Measurements from ENCODE around the gene IER2. TPM values are rescaled to one million over a fixed set of nuclear protein-coding genes. Genes with fewer than 3 reads are reported as not detected.
"Not testable (repeated sequence)": the region's sequence is repeated elsewhere in the genome, so short reads cannot be mapped to it uniquely, and the experiment has no call there.

The IER2 gene
- total RNA-seq, 2 experiments from 2014 or later = 120 to 123 TPM

DNA sequence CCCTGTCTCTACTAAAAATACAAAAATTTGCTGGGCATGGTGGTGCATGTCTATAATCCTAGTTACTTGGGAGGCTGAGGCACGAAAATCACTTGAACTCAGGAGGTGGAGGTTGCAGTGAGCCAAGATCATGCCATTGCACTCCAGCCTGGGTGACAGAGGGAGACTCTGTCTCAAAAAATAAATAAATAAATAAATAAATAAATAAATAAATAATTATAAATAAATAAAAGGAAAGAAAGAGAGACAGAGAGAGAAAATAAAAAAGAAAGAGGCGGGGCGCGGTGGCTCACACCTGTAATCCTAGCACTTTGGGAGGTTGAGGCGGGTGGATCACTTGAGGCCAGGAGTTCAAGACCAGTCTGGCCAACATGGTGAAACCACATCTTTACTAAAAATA lies 27.4 kb downstream of the IER2 start:
- H3K27ac Mint-ChIP-seq; H3K9me3 Mint-ChIP-seq; H3K4me3 Mint-ChIP-seq; H3K36me3 Mint-ChIP-seq (ENCODE audit: low read depth); intact Hi-C loops (cut with micrococcal nuclease); H3K27me3 Mint-ChIP-seq (ENCODE audit: low read depth); DNase-seq; CTCF ChIA-PET: not testable (repeated sequence)
- peaks cover 40% of the 10 kb centered on the region for H3K4me1 Mint-ChIP-seq (ENCODE audit: low read depth)

DNA sequence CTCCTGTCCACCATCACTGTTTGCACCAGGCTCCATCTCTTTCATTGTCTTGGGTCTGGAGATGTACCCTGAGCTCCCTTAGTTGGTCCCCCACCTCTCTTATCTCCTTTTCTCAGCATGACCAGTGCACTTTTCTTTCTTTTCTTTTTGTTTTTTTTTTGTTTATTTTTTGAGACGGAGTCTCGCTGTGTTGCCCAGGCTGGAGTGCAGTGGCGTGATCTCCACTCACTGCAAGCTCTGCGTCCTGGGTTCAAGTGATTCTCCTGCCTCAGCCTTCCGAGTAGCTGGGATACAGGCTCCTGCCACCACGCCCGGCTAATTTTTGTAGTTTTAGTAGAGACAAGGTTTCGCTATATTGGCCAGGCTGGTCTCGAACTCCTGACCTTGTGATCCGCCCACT lies 28.1 kb downstream of the IER2 start:
- H3K4me3 Mint-ChIP-seq; intact Hi-C loops (cut with micrococcal nuclease); H3K27me3 Mint-ChIP-seq (ENCODE audit: low read depth); H3K27ac Mint-ChIP-seq; CTCF ChIA-PET; H3K36me3 Mint-ChIP-seq (ENCODE audit: low read depth); DNase-seq; H3K9me3 Mint-ChIP-seq: not testable (repeated sequence)
- H3K4me1 Mint-ChIP-seq (ENCODE audit: low read depth) = peaks cover 33% of the 10 kb centered on the region

DNA sequence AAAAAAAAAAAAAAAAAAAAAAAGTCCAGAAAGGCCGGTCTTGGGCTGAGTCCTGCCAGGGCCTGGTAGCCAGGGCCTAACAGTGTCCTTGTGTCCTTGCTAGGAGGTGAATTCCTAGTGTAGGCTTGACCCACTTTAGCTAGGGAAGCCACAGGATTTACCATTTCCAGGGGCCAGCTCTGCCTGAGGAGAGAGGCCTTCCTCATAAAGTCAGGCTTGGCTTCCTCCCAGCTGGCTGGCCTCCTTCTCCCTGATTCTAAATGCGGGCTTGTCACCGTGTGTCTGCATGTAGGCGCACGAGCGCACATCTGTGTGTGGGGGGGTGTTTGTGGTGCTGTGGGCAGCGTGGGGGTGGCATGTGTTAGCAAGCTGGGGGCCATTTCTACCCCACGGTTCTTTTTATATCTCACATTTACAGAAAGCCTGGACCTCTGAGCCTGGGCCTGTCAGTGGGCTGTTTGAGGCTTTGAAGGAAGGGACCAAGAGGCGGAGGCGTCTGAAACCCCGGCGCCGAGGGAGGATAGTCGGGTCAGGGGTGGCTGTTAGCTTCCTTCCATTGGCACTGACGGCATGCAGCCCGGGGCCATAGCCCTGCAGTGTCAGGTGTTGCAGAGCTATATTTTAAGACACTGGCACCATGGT lies 31.7 kb downstream of the IER2 start:
- H3K27me3 Mint-ChIP-seq (ENCODE audit: low read depth) = no peaks in the 10 kb centered on the region
- H3K4me1 Mint-ChIP-seq (ENCODE audit: low read depth) = peaks cover 28% of the 10 kb centered on the region
- DNase-seq = peak; percentile 36
- H3K4me3 Mint-ChIP-seq = no peak overlapping the region
- H3K36me3 Mint-ChIP-seq (ENCODE audit: low read depth) = no peaks in the 10 kb centered on the region
- no peaks in the 10 kb centered on the region for H3K9me3 Mint-ChIP-seq
- CTCF ChIA-PET = interaction anchor here (1.4 to 3.2 kb wide), 3 partner anchors 12 to 216 kb away, joined by 3 to 23 read pairs (median 5); no protein-coding TSS in a partner anchor
- peak overlapping the region; percentile 53 for H3K27ac Mint-ChIP-seq
- intact Hi-C loops (cut with micrococcal nuclease) = no loop called here

DNA sequence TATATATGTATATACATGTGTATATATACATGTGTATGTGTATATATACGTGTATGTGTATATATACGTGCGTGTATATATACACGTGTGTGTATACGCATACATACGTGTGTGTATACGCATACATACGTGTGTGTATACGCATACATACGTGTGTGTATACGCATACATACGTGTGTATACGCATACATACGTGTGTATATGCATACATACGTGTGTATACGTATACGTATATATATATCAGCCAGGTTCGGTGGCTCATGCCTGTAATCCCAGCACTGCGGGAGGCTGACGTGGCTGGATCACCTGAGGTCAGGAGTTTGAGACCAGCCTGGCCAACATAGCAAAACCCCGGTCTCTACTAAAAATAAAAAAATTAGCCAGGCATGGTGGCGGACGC lies 34.7 kb downstream of the IER2 start:
- H3K36me3 Mint-ChIP-seq (ENCODE audit: low read depth); H3K4me3 Mint-ChIP-seq; H3K9me3 Mint-ChIP-seq; intact Hi-C loops (cut with micrococcal nuclease); H3K27me3 Mint-ChIP-seq (ENCODE audit: low read depth); H3K27ac Mint-ChIP-seq; DNase-seq: not testable (repeated sequence)
- peaks cover 38% of the 10 kb centered on the region for H3K4me1 Mint-ChIP-seq (ENCODE audit: low read depth)
- CTCF ChIA-PET = interaction anchor here (1.3 to 1.7 kb wide), 2 partner anchors 11 to 30 kb away, joined by 3 to 9 read pairs; no protein-coding TSS in a partner anchor

DNA sequence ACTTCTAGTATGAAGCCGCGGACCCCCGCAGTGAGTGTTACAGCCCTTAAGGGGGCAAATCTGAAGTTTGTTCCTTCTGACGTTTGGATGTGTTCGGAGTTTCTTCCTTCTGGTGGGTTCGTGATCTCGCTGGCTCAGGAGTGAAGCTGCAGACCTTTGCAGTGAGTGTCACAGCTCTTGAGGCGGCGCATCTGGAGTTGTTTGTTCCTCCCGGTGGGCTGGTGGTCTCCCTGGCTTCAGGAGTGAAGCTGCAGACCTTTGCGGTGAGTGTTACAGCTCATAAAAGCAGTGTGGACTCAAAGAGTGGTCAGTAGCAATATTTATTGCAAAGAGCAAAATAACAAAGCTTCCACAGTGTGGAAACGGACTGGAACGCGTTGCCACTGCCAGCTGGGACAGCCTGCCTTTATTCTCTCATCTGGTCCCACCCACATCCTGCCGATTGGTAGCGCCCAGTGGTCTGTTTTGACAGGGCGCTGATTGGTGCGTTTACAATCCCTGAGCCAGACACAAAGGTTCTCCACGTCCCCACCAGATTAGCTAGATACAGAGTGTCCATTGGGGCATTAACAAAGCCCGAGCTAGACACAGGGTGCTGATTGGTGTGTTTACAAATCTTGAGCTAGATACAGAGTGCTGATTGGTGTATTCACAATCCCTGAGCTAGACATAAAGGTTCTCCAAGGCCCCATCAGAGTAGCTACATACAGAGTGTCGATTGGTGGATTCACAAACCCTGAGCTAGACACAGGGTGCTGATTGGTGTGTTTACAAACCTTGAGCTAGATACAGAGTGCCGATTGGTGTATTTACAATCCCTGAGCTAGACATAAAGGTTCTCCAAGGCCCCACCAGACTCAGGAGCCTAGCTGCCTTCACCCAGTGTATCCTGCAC lies 35.8 kb downstream of the IER2 start:
- intact Hi-C loops (cut with micrococcal nuclease); H3K36me3 Mint-ChIP-seq (ENCODE audit: low read depth); H3K27ac Mint-ChIP-seq; H3K27me3 Mint-ChIP-seq (ENCODE audit: low read depth); DNase-seq; H3K9me3 Mint-ChIP-seq; H3K4me3 Mint-ChIP-seq: not testable (repeated sequence)
- peaks cover 30% of the 10 kb centered on the region for H3K4me1 Mint-ChIP-seq (ENCODE audit: low read depth)
- CTCF ChIA-PET = interaction anchor here (0.5 to 1.7 kb wide), 4 partner anchors 8 to 303 kb away, joined by 3 to 9 read pairs (median 4); no protein-coding TSS in a partner anchor

DNA sequence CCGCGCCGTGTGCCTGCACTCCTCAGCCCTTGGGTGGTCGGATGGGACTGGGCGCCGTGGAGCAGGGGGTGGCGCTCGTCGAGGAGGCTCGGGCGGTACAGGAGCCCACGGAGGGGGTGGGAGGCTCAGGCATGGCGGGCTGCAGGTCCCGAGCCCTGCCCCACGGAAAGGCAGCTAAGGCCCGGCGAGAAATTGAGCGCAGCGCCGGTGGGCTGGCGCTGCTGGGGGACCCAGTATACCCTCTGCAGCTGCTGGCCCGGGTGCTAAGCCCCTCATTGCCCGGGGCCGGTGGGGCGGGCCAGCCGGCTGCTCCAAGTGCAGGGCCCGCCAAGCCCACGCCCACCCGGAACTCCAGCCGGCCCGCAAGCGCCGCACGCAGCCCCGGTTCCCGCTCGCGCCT lies 36.5 kb downstream of the IER2 start:
- intact Hi-C loops (cut with micrococcal nuclease); H3K9me3 Mint-ChIP-seq: not testable (repeated sequence)

DNA sequence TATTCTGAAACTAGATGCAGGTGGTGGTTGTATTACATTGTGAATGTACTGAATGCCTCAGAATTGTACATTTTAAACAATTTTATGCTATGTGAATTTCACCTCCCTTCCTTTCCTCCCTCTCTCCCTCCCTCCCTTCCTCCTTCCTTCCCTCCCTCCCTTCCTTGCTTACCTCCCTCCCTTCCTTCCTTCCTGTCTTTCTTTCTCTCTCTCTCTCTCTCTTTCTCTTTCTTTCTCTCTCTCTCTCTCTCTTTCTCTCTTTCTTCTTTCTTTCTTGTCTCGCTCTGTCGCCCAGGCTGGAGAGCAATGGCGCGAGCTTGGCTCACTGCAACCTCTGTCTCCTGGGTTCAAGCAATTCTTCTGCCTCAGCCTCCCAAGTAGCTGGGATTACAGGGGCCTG lies 37.2 kb downstream of the IER2 start:
- no peak for DNase-seq
- CTCF ChIA-PET = interaction anchor here (0.7 kb wide), 1 partner anchor 7 kb away, joined by 3 read pairs; no protein-coding TSS in a partner anchor
- intact Hi-C loops (cut with micrococcal nuclease) = no loop called here
- Mint-ChIP-seq H3K27ac (no peak overlapping the region), H3K36me3 (ENCODE audit: low read depth) (no peaks in the 10 kb centered on the region), H3K27me3 (ENCODE audit: low read depth) (no peaks in the 10 kb centered on the region), H3K9me3 (no peaks in the 10 kb centered on the region), H3K4me3 (no peak overlapping the region), H3K4me1 (ENCODE audit: low read depth) (peaks cover 27% of the 10 kb centered on the region)

More for the DNA sequence above, 36.5 kb downstream of the IER2 start:
- not testable (repeated sequence) for H3K27me3 Mint-ChIP-seq (ENCODE audit: low read depth); H3K4me3 Mint-ChIP-seq; DNase-seq; H3K27ac Mint-ChIP-seq; H3K36me3 Mint-ChIP-seq (ENCODE audit: low read depth)
- CTCF ChIA-PET = interaction anchor here (0.6 to 1.7 kb wide), 3 partner anchors 8 to 31 kb away, joined by 3 to 9 read pairs (median 3); no protein-coding TSS in a partner anchor
- peaks cover 33% of the 10 kb centered on the region for H3K4me1 Mint-ChIP-seq (ENCODE audit: low read depth)

DNA sequence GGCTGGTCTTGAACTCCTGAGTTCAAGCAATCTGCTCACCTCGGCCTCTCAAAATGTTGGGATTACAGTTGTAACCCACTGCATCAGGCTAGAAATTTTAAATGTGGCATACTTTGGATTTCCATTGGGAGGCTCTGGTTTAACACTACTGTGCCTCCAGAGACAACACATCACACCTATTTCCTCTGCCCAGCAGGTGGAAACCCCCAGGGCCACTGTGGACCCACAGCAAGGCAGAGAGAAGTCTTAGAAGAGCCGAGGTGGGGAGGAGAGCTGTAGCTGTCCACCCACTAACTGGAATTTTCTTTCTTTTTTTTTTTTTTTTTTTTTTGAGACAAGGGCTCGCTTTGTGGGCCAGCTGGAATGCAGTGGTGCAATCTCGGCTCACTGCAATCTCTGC lies 39.4 kb downstream of the IER2 start:
- H3K9me3 Mint-ChIP-seq = no peaks in the 10 kb centered on the region
- intact Hi-C loops (cut with micrococcal nuclease) = no loop called here
- no peak for DNase-seq
- no peak overlapping the region for H3K4me3 Mint-ChIP-seq
- no peak overlapping the region for H3K27ac Mint-ChIP-seq
- H3K36me3 Mint-ChIP-seq (ENCODE audit: low read depth) = no peaks in the 10 kb centered on the region
- peaks cover 36% of the 10 kb centered on the region for H3K4me1 Mint-ChIP-seq (ENCODE audit: low read depth)
- CTCF ChIA-PET = interaction anchor here (0.7 to 1.2 kb wide), 4 partner anchors 20 to 73 kb away, joined by 3 to 7 read pairs (median 4); no protein-coding TSS in a partner anchor
- H3K27me3 Mint-ChIP-seq (ENCODE audit: low read depth) = no peaks in the 10 kb centered on the region

DNA sequence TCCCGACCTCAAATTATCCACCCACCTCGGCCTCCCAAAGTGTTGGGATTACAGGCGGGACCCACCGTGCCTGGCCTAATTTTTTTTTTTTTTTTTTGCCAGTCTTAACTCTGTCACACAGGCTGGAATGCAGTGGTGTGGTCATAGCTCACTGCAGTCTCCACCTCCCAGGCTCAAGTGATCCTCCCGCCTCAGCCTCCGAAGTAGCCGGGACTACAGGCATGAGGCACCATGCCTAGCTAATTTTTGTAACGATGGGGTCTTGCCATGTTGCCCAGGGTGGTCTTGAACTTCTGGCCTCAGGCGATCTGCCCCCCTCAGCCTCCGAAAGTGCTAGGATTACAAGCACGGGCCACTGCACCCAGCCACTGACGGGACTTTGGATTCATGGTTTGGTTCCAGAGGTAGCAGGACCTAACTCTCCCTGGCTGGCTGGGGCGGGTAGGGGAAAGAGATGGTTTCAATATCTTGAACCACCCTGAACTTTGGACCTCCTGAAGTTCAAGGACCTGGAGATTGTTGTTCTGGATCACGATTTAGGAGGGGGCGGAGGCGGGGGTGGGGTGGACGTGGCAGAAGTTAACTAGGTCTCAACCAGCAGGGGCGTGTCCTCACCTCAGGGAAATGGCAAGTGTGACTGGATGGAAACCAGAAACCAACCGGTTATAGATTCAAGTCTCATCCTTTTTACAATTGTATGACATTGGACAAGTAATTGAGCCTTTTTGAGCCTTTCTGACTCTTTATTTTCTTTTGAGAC lies 40.8 kb downstream of the IER2 start:
- H3K9me3 Mint-ChIP-seq = no peaks in the 10 kb centered on the region
- intact Hi-C loops (cut with micrococcal nuclease) = loop anchor here (5.0 kb wide), 1 partner anchor 34 kb away; no protein-coding TSS in a partner anchor
- no peaks in the 10 kb centered on the region for H3K36me3 Mint-ChIP-seq (ENCODE audit: low read depth)
- no peaks in the 10 kb centered on the region for H3K27me3 Mint-ChIP-seq (ENCODE audit: low read depth)
- CTCF ChIA-PET = interaction anchor here (1.2 kb wide), 2 partner anchors 22 to 72 kb away, joined by 3 to 4 read pairs; no protein-coding TSS in a partner anchor
- H3K4me1 Mint-ChIP-seq (ENCODE audit: low read depth) = peaks cover 41% of the 10 kb centered on the region
- H3K27ac Mint-ChIP-seq = no peak overlapping the region
- no peak overlapping the region for H3K4me3 Mint-ChIP-seq
- DNase-seq = peak; percentile 54

DNA sequence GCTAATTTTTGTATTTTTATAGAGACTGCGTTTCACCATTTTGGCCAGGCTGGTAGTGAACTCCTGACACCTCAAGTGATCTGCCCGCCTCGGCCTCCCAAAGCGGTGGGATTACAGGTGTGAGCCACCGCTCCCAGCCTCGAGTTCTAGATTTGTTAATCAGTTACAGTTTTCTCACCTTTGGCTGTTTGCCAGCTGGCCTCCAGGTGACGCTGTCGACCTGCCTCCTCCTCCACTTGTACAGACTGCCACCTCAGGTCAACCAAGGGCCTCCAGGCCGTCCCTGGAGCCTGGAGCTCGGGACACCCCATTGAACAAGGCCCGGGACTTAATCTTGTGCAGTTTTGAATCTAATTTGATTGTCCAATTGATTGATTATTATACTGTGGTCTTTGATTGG lies 45.5 kb downstream of the IER2 start:
- intact Hi-C loops (cut with micrococcal nuclease) = no loop called here
- no peaks in the 10 kb centered on the region for H3K36me3 Mint-ChIP-seq (ENCODE audit: low read depth)
- H3K27ac Mint-ChIP-seq = no peak overlapping the region
- CTCF ChIA-PET = interaction anchor here (0.5 to 4.2 kb wide), 25 partner anchors 10 to 394 kb away, joined by 3 to 49 read pairs (median 5); no protein-coding TSS in a partner anchor
- no peaks in the 10 kb centered on the region for H3K27me3 Mint-ChIP-seq (ENCODE audit: low read depth)
- H3K4me3 Mint-ChIP-seq = no peak overlapping the region
- no peaks in the 10 kb centered on the region for H3K9me3 Mint-ChIP-seq
- DNase-seq = peak; percentile 75
- peaks cover 25% of the 10 kb centered on the region for H3K4me1 Mint-ChIP-seq (ENCODE audit: low read depth)

DNA sequence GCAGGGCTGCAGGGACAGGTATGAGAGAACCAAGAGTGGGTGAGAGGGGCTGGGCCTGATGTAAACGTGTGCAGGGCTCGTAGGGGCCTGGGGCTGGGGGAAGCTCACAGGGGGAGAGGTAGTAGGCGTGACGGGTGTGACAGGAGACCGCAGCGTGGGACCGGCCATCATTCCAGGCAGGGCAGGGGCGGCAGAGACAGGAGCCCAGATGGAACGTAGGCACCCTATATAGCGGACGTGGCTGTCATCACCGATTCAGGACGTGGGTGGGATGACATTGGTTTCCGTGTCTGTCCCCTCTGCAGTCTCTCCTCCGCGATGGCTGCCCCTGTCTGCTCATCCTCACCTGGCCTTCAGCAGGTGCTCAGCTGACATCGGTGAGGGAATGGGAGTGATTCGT lies 48.4 kb downstream of the IER2 start:
- Mint-ChIP-seq H3K9me3 (no peaks in the 10 kb centered on the region), H3K27ac (no peak overlapping the region), H3K4me3 (no peak overlapping the region), H3K27me3 (ENCODE audit: low read depth) (no peaks in the 10 kb centered on the region), H3K36me3 (ENCODE audit: low read depth) (no peaks in the 10 kb centered on the region), H3K4me1 (ENCODE audit: low read depth) (peaks cover 14% of the 10 kb centered on the region)
- CTCF ChIA-PET = interaction anchor here (0.7 kb wide), 1 partner anchor 633 kb away, joined by 4 read pairs; no protein-coding TSS in a partner anchor
- intact Hi-C loops (cut with micrococcal nuclease) = no loop called here
- DNase-seq = no peak

DNA sequence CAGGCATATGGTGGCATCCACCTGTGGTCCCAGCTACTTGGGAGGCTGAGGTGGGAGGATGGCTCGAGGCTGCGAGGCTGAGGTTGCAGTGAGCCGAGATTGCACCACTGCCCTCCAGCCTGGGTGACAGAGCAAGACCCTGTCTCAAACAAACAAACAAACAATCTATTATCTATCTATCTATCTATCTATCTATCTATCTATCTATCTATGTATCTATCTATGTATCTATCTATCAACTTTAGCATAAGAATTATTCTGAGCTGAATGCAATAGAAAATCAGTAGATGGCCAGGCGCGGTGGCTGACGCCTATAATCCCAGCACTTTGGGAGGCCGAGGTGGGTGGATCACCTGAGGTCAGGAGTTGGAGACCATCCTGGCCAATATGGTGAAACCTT lies 51.9 kb downstream of the IER2 start:
- DNase-seq; intact Hi-C loops (cut with micrococcal nuclease); H3K36me3 Mint-ChIP-seq (ENCODE audit: low read depth); H3K4me3 Mint-ChIP-seq; H3K9me3 Mint-ChIP-seq; H3K27ac Mint-ChIP-seq; H3K4me1 Mint-ChIP-seq (ENCODE audit: low read depth); H3K27me3 Mint-ChIP-seq (ENCODE audit: low read depth): not testable (repeated sequence)
- CTCF ChIA-PET = interaction anchor here (0.6 kb wide), 1 partner anchor 10 kb away, joined by 3 read pairs; no protein-coding TSS in a partner anchor
